Measurements from ENCODE around the gene GPA33.

Gene GPA33

DNA sequence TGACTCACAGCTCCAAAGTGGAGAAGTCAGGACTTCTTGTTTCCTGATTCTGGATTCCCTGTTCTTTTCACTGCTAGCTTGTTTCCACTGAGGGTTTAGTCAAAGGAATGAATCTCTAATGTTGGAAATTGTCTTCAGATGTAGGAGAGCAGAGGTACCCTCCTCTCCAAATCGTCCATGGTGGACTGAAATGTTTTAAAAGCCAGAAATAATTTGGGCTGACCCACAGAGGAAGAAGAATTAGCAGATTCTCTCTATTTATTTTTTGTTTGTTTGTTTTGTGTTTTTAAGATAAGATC is 30.4 kb downstream of the GPA33 start:
- no peak for DNase-seq
- Mint-ChIP-seq H3K4me1 (no peaks in the 10 kb centered on the region), H3K4me3 (no peak overlapping the region), H3K9me3 (no peaks in the 10 kb centered on the region), H3K36me3 (ENCODE audit: low read depth) (no peaks in the 10 kb centered on the region), H3K27me3 (ENCODE audit: low read depth, poor library complexity) (peaks cover 6% of the 10 kb centered on the region), H3K27ac (no peak overlapping the region)
- TF ChIP-seq, protein P1, sequence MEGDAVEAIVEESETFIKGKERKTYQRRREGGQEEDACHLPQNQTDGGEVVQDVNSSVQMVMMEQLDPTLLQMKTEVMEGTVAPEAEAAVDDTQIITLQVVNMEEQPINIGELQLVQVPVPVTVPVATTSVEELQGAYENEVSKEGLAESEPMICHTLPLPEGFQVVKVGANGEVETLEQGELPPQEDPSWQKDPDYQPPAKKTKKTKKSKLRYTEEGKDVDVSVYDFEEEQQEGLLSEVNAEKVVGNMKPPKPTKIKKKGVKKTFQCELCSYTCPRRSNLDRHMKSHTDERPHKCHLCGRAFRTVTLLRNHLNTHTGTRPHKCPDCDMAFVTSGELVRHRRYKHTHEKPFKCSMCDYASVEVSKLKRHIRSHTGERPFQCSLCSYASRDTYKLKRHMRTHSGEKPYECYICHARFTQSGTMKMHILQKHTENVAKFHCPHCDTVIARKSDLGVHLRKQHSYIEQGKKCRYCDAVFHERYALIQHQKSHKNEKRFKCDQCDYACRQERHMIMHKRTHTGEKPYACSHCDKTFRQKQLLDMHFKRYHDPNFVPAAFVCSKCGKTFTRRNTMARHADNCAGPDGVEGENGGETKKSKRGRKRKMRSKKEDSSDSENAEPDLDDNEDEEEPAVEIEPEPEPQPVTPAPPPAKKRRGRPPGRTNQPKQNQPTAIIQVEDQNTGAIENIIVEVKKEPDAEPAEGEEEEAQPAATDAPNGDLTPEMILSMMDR (IDR thresholded peaks at IDR 0.05), result no peak

DNA sequence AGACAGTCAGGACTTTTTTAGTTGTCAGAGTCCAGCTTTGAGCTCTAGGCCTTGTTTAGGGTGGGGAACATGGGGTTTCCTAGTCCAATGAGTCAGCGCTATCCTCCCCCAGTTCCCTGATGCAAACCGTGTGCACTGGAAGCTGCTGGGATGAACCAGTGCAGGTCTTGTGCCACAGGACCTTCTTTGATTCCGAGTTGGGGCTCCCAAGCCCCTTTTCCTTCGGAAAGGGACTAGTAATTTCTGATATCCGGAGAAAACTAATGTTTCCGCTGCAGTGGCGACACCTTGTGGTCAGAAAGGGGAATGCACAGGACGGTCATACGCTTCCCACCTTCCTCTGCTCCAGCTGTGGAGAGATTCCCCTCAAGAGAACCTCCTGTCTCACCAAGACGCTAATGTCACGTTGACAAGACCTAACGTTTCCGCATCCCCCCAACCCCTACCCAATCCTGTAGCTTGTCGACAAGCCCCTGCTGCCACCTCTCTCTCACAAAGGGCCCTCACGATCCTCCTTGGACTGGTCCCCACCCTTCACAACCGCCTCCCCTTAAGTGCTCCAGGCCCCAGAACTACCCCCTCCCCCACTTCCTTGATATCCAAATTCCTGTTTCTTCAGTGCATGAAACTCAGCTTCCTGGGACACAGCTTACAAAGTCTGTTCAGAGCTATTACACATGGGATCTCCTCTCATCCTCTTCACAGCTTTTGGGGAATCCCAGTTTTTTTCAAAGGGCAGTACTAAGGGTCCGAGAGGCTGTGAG is 30.9 kb downstream of the GPA33 start:
- peak; percentile 88 for DNase-seq
- Mint-ChIP-seq H3K27ac (no peak overlapping the region), H3K36me3 (ENCODE audit: low read depth) (no peaks in the 10 kb centered on the region), H3K27me3 (ENCODE audit: low read depth, poor library complexity) (peaks cover 3% of the 10 kb centered on the region), H3K9me3 (no peaks in the 10 kb centered on the region), H3K4me1 (no peaks in the 10 kb centered on the region), H3K4me3 (peak overlapping the region; percentile 59)
- TF ChIP-seq, protein P1 (IDR thresholded peaks at IDR 0.05), result peak; percentile 97

DNA sequence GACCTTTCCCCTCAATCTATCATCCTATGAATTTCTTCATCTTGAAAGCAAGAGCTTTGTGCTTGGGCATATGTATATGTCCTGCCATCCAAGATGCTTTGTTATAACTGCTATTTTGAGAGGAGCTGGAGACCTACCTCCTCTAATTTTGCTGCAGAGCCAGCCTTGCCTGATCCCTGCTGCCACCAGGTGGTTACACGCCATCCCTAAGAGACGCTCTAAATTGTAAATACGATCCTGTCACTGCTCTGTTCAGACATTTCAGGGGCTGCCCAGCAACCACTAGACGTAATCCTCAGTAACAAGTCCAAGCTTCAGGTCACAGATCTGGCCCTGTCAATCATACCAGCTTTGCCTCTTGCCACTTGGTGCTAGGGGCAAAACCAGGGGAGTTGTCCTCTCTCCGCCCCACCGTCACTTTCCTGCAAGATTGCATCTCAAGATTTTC is 32.9 kb downstream of the GPA33 start:
- Mint-ChIP-seq H3K4me3 (no peak overlapping the region), H3K27me3 (ENCODE audit: low read depth, poor library complexity) (peaks cover 3% of the 10 kb centered on the region), H3K36me3 (ENCODE audit: low read depth) (no peaks in the 10 kb centered on the region), H3K27ac (no peak overlapping the region), H3K4me1 (peaks cover 4% of the 10 kb centered on the region), H3K9me3 (no peaks in the 10 kb centered on the region)
- TF ChIP-seq, protein P1 (IDR thresholded peaks at IDR 0.05), result peak; percentile 38
- peak; percentile 46 for DNase-seq

DNA sequence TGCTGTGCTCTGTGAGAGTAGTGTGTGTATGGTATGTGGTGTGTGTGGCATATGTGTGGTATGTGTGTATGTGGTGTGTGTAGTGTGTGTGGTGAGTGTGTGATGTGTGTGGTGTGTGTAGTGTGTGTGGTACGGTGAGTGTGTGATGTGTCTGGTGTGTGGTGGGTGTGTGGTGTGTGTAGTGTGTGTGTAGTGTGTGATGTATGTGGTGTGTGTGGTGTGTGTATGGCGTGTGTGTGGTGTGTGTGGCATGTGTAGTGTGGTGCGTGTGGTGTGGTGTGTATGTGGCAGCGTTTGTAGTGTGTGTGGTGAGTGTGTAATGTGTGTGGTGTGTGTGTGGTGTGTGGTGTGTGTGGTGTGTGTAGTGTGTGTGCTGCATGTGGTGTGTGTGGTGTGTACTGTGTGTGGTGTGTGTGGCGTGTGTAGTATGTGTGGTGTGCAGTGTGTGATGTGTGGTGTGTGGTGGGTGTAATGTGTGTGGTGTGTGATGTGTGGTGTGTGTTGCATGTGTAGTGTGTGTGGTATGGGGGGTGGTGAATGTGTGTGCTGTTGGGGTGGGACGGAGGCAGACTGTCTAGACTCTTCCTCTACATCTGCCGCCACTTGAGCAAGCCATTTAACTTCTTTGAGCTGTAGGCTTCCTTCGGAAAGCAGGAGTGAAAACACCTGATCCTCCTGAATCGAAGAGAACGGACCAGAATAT is 33.5 kb downstream of the GPA33 start:
- Mint-ChIP-seq H3K4me3 (no peak overlapping the region), H3K4me1 (peaks cover 4% of the 10 kb centered on the region), H3K36me3 (ENCODE audit: low read depth) (no peaks in the 10 kb centered on the region), H3K27ac (no peak overlapping the region), H3K27me3 (ENCODE audit: low read depth, poor library complexity) (peaks cover 3% of the 10 kb centered on the region), H3K9me3 (no peaks in the 10 kb centered on the region)
- DNase-seq, result no peak
- TF ChIP-seq, protein P1 (IDR thresholded peaks at IDR 0.05), result no peak

DNA sequence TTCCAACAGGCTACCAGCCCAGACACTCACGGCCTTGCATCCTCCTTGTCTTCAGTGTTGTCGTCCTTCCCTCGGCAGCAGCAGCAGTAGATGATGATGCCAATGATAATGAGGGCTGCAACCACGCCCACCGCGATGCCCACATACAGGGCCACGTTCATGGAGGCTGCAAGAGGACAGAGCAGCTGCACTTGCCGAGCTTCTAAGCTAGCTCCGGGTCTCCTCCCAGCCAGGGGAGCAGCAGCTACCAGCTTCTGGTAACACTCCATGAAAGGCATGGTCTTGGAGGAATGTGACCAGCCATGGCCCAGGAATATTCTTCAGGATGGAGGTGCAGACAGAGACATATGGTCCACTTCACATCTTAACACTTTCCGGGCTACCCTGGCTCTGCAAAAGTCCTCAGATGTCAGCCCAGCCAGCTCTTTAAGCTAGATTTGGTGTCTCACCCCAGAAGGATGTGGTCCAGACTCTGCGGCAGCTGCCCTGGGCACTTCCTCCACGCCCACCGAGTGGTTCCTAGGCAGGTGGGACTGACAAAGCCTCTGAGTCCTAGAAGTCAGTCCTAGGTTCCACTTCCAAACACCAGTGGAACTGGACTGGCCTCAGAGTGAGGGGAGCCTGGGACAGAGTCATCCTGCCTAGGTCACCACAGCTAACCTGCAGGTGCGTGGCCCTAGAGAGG is 35.1 kb downstream of the GPA33 start:
- Mint-ChIP-seq H3K4me3 (no peak overlapping the region), H3K27me3 (ENCODE audit: low read depth, poor library complexity) (peaks cover 3% of the 10 kb centered on the region), H3K4me1 (peaks cover 4% of the 10 kb centered on the region), H3K9me3 (no peaks in the 10 kb centered on the region), H3K36me3 (ENCODE audit: low read depth) (no peaks in the 10 kb centered on the region), H3K27ac (no peak overlapping the region)
- DNase-seq, result no peak
- TF ChIP-seq, protein P1 (IDR thresholded peaks at IDR 0.05), result no peak
